H1 (cell line): Measurements from ENCODE around the gene POLR1B. TPM values are rescaled to one million over a fixed set of nuclear protein-coding genes. Genes with fewer than 3 reads are reported as not detected.

Experiments used
- BCL11A ChIP-seq, 2 experiments: IDR thresholded peaks; one replicate each; pipeline ENCODE4 v1.6.1; 2011; ENCODE audit warnings: low read depth in 2 of 2, low read length in 2 of 2, mild to moderate bottlenecking in 2 of 2
- CBX5 ChIP-seq: fragments of 300-800, 300-1000 bp; sonication (generic); IDR thresholded peaks from 2 replicates; pipeline ENCODE4 v1.7.1; 2016; ENCODE audit warnings: antibody characterized with exemption, low read length, low read depth
- CBX8 ChIP-seq: fragments of 300-800, 300-1000 bp; sonication (generic); IDR thresholded peaks from 2 replicates; pipeline ENCODE4 v1.7.1; 2016; ENCODE audit warnings: low read depth, low read length, borderline replicate concordance
- CTBP2 ChIP-seq: IDR thresholded peaks from 2 replicates; pipeline ENCODE4 v1.7.0; 2011; ENCODE audit warnings: borderline replicate concordance, mild to moderate bottlenecking, moderate library complexity, mixed read lengths, low read length; ENCODE audit not compliant: insufficient read depth, insufficient read length
- PHF8 ChIP-seq: fragments of 200-600 bp; sonication (generic); conservative IDR thresholded peaks from 2 replicates; pipeline ENCODE4 v1.7.1; 2012; ENCODE audit warnings: low read depth, mild to moderate bottlenecking, inconsistent platforms, low read length, moderate library complexity
- RFX5 ChIP-seq: IDR thresholded peaks from 2 replicates; pipeline ENCODE4 v1.6.1; 2011; ENCODE audit warnings: low read depth, low read length, improper control_type of control experiment, borderline replicate concordance
- SP4 ChIP-seq: IDR thresholded peaks from 2 replicates; pipeline ENCODE4 v1.6.1; 2012; ENCODE audit warnings: low read length, inconsistent platforms
- TCF12 ChIP-seq: IDR thresholded peaks from 2 replicates; pipeline ENCODE4 v1.6.1; 2011; ENCODE audit warnings: low read depth, mild to moderate bottlenecking, low read length
- polyA plus RNA-seq, 7 experiments: library from polyadenylated mRNA; depleted of rRNA in 3 of 7; stranded (reverse) in 5 of 7; unstranded in 2 of 7; fragments of >200 nt in 5 of 7; fragments of 200-250 nt in 2 of 7; gene quantifications; 1 replicate in 5 of 7; 2 replicates in 1 of 7; 4 replicates in 1 of 7; pipeline versions ENCODE4 v1.2.1 to v1.2.3, GENCODE V29; 2011 to 2013; ENCODE audit warnings: missing spikeins in 2 of 7, mixed read lengths in 2 of 7
- total RNA-seq: library from RNA; stranded (reverse); fragmentation: NEBNext Ultra II Directional; extraction: Animal tissue kit (Norgen Biotek cat#: 25700); gene quantifications from 2 replicates; pipeline ENCODE4 v1.2.1, GENCODE V29; 2021
- TF ChIP-seq, protein P1 (sequence below): fragments of 300-600 bp; sonication (generic); IDR thresholded peaks from 2 replicates; pipeline ENCODE4 v1.7.1; 2012; ENCODE audit warnings: low read length, moderate library complexity, mild to moderate bottlenecking, inconsistent platforms; ENCODE audit not compliant: insufficient replicate concordance
- TF ChIP-seq, protein P2 (sequence below): IDR thresholded peaks from 2 replicates; pipeline ENCODE4 v1.6.1; 2012; ENCODE audit warnings: low read length, inconsistent platforms

POLR1B gene
- total and polyA plus RNA-seq, 2 of the 8 experiments (the other 6 are each of a cell fraction or from before 2014, with no cell fraction given): 24.3 to 69.4 TPM

- TF ChIP-seq, protein P1, sequence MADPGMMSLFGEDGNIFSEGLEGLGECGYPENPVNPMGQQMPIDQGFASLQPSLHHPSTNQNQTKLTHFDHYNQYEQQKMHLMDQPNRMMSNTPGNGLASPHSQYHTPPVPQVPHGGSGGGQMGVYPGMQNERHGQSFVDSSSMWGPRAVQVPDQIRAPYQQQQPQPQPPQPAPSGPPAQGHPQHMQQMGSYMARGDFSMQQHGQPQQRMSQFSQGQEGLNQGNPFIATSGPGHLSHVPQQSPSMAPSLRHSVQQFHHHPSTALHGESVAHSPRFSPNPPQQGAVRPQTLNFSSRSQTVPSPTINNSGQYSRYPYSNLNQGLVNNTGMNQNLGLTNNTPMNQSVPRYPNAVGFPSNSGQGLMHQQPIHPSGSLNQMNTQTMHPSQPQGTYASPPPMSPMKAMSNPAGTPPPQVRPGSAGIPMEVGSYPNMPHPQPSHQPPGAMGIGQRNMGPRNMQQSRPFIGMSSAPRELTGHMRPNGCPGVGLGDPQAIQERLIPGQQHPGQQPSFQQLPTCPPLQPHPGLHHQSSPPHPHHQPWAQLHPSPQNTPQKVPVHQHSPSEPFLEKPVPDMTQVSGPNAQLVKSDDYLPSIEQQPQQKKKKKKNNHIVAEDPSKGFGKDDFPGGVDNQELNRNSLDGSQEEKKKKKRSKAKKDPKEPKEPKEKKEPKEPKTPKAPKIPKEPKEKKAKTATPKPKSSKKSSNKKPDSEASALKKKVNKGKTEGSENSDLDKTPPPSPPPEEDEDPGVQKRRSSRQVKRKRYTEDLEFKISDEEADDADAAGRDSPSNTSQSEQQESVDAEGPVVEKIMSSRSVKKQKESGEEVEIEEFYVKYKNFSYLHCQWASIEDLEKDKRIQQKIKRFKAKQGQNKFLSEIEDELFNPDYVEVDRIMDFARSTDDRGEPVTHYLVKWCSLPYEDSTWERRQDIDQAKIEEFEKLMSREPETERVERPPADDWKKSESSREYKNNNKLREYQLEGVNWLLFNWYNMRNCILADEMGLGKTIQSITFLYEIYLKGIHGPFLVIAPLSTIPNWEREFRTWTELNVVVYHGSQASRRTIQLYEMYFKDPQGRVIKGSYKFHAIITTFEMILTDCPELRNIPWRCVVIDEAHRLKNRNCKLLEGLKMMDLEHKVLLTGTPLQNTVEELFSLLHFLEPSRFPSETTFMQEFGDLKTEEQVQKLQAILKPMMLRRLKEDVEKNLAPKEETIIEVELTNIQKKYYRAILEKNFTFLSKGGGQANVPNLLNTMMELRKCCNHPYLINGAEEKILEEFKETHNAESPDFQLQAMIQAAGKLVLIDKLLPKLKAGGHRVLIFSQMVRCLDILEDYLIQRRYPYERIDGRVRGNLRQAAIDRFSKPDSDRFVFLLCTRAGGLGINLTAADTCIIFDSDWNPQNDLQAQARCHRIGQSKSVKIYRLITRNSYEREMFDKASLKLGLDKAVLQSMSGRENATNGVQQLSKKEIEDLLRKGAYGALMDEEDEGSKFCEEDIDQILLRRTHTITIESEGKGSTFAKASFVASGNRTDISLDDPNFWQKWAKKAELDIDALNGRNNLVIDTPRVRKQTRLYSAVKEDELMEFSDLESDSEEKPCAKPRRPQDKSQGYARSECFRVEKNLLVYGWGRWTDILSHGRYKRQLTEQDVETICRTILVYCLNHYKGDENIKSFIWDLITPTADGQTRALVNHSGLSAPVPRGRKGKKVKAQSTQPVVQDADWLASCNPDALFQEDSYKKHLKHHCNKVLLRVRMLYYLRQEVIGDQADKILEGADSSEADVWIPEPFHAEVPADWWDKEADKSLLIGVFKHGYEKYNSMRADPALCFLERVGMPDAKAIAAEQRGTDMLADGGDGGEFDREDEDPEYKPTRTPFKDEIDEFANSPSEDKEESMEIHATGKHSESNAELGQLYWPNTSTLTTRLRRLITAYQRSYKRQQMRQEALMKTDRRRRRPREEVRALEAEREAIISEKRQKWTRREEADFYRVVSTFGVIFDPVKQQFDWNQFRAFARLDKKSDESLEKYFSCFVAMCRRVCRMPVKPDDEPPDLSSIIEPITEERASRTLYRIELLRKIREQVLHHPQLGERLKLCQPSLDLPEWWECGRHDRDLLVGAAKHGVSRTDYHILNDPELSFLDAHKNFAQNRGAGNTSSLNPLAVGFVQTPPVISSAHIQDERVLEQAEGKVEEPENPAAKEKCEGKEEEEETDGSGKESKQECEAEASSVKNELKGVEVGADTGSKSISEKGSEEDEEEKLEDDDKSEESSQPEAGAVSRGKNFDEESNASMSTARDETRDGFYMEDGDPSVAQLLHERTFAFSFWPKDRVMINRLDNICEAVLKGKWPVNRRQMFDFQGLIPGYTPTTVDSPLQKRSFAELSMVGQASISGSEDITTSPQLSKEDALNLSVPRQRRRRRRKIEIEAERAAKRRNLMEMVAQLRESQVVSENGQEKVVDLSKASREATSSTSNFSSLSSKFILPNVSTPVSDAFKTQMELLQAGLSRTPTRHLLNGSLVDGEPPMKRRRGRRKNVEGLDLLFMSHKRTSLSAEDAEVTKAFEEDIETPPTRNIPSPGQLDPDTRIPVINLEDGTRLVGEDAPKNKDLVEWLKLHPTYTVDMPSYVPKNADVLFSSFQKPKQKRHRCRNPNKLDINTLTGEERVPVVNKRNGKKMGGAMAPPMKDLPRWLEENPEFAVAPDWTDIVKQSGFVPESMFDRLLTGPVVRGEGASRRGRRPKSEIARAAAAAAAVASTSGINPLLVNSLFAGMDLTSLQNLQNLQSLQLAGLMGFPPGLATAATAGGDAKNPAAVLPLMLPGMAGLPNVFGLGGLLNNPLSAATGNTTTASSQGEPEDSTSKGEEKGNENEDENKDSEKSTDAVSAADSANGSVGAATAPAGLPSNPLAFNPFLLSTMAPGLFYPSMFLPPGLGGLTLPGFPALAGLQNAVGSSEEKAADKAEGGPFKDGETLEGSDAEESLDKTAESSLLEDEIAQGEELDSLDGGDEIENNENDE: no peak
- no peak for TF ChIP-seq TCF12
- TF ChIP-seq SP4: no peak
- TF ChIP-seq, protein P2, sequence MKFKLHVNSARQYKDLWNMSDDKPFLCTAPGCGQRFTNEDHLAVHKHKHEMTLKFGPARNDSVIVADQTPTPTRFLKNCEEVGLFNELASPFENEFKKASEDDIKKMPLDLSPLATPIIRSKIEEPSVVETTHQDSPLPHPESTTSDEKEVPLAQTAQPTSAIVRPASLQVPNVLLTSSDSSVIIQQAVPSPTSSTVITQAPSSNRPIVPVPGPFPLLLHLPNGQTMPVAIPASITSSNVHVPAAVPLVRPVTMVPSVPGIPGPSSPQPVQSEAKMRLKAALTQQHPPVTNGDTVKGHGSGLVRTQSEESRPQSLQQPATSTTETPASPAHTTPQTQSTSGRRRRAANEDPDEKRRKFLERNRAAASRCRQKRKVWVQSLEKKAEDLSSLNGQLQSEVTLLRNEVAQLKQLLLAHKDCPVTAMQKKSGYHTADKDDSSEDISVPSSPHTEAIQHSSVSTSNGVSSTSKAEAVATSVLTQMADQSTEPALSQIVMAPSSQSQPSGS: no peak
- TF ChIP-seq CTBP2: no peak
- TF ChIP-seq PHF8: no peak
- no peak for TF ChIP-seq BCL11A (IDR thresholded peaks at IDR 0.05; ENCODE audit: low read depth in 2 of 2, low read length in 2 of 2)
- no peak for TF ChIP-seq CBX5
- TF ChIP-seq RFX5: no peak
- TF ChIP-seq CBX8: no peak
Observed at GRCh38 chr2:112615051-112615450, 72.8 kb downstream of the POLR1B start (continued).
